Stromal cell of bone marrow (primary cell): Measurements from ENCODE around the gene CAMSAP1.

Experiments
- DNase-seq: peaks from one replicate; pipeline ENCODE4 v3.0.0-alpha.2; 2012; ENCODE audit warnings: low read depth

Gene CAMSAP1

DNA sequence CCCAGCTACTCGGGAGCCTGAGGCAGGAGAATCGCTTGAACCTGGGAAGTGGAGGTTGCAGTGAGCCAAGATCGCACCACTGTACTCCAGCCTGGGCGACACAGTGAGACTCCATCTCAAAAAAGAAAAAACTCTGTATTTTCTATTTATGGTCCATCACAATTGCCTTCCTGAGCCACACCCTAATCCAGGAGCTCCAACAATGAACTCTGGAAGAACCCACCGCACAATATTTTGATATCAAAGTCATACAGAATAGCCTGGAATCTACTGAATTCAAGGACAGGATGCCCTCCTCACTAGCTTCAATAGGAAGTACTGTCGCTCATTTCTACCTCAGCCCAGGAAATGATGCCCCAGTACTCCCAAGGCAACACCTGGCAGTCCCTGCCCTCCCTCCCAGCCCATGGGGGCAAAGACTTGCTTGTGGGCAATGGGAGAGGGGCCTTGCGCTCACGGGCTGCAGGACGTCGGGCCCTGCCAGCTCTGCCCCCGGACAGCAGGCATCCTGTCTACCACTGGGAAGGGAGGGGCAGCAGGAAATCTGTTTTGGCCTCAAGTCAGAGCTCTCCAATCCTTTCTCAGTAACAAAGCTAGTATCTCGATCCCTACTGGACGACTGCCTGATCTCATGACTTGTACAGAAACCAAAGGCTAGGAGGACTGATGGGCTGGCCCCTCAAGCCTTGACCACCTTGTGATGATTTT, 34.1 kb upstream of the CAMSAP1 start:
- DNase-seq = no peak

DNA sequence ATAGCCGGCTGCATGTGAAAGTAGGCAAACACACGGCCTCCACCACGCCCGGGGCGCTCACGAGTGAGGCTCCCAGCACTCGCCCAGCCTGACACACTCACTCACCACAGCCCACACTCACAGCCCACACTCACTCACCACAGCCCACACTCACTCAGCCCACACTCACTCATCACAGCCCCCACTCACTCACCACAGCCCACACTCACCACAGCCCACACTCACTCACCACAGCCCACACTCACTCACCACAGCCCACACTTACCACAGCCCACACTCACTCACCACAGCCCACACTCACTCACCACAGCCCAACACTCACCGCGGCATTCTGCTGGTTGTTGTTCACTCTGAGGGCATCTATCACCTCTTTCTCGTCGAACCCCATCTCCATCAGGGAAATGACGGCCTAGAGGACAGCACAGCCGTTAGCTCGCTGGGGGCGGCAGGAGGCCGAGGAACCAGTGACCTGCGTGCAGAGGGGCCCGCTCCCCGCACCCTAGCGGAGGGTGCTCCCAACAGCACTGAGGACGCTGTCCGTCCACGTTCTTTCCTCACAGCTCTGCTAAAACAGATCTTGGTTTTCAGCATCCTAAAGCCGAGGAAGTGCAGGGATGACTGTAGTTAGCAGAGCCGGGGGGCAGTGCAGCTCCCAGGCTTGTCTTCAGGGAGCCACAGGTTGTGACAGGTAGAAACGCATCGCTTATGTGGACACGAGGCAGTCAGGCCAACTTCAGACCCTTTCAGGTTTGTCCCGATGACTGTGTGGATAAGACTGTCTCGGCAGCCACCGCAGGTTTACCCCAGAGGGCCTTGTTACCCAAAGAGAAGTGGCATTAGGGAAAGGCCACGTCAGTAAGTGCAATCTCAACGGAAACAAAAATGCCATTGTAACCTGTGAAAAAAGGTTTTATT, 32.3 kb upstream of the CAMSAP1 start:
- no peak for DNase-seq

DNA sequence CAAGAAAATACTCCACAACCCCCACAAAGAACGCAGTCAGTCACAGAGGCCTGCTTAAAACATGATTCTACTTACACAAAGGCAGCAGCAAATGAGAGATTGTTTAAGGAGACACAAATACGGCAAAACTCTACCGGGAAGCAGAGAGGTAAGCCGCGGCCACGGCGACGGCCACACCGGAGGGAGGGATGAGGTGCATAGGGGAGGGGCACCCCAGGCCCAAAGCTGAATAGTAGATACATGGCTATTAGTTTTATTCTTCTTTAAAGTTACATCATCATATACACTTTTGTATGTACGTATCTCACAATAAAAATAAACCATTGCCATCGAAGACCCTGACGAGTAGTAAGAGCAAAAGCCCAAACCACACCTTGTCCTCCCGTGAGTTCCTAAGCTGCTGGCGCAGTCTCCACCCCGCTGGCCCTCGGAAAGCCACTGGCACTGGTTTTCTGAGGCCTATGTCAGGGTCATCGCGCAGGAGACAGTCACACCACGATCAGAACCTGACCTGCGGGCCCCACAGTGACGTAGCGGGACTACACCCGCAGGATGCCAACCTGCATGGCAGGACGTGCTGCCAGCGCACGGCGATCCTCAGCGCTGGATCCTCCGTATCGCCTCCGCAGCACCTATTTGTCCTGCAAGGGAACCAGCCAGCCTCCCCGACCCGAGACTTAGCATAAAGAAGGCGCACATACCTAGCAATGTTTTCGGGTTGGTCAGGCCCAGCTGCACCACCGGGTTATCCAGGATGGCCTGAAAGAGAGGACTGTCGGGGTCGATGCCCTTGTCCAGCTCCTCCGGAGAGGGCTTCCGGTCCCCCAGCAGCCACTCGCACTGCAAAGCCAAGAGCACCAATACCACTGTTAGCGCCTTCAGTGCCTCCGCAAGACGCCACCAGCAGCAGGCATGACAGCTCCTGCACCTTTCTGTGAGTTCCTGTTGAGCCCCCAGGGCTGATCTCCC, 30.5 kb upstream of the CAMSAP1 start:
- no peak for DNase-seq

DNA sequence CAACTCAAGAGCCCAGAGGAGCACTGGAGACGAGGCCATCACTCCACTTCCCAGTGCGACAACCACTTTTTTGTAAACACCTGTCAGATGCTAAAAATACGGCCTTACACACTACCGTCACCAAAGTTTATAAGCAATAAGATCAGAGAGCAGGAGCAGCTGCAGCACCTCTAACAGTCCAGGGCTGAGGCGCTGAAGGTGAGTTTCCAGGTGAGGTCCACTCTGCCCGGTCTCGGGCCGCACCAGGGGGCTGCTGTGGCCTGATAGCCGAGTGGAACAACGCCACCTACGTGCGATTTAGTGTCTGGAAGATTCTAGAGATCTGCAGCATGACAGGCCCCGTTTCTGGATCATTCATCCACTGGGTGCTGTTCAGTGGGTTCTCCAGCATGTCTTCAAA, 25.8 kb upstream of the CAMSAP1 start:
- no peak for DNase-seq

DNA sequence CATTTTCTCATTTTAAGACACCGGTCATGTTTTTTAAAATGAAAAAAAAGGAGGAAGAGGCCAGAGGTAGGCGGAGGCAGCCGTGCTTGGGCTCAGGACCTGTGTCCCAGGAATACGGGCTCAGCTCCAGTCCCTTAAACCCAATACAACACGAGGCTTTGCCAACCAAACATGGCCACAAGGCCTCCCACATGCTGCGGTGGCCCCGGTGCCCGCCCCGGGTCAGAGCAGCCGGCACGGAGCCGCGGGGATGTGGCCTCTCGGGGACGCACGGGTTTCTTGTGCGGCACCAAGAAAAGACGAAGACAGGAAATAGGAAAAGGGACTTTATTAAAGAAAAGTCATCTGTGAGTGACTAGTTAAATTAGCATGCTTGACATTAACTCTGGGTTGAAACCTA, 25.3 kb upstream of the CAMSAP1 start:
- DNase-seq = no peak

DNA sequence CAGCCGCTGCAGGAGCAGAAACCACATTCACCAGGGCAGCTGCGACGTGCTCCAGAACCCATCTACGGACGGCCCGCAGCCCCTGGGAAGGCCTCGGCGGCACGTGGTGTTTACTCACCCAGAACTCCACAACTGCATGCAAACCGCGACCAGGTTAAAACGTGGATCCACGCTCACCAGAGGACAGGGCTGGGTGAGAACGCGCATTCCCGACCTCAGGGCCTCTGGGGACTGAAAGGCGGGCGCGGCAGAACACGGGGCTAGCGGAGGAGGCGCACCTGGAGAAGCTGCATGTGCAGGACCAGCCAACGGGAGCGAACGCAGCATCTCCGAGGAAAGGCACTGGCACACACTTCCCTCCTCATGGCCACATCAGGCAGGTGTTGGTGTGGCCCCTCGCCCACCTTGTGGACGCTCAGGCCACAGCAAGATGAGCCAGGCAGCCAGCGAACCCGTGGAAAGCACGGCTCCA, 24.0 kb upstream of the CAMSAP1 start:
- DNase-seq = no peak

DNA sequence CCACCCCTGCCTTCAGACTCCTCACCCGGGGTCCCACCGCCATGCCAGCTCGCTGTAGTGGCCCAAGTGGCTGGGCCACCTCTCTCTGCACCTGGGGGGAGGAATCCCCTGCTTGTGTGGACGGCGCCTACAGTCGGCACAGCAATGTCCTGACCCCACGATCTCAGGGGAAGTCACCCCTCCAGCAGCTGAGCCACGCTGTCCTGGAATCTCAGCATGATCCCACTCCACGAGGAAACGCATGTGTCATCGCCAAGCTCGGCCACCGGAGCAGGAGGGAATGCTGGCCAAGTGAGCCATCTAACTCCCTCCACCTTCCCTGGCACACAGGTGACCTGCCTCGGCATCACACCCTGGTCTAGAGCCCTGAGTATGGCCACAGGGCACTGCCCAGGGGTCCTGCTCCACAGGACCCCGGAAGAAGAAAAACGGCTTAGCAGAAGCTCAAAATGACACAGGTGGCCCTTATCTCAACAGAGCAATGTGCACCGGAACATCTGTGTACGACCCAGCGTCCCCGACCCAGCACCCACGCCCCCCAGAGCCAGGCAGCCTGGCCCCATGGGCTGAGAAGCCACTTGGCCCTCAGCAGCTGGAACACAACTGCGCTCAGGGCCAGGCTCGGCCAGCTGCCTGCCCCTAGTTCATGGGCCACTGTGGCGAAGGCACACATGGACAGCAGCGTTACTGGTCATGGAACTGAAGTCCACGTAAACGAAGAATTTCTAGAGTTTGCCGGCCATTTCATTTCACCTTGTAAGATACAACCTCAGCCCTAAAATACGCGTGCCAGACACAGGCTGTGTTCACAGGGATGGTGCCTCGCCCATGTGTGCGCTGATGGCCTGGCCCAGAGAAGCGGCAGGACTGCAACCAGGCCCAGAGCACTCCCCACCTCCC, 23.4 kb upstream of the CAMSAP1 start:
- DNase-seq = no peak

DNA sequence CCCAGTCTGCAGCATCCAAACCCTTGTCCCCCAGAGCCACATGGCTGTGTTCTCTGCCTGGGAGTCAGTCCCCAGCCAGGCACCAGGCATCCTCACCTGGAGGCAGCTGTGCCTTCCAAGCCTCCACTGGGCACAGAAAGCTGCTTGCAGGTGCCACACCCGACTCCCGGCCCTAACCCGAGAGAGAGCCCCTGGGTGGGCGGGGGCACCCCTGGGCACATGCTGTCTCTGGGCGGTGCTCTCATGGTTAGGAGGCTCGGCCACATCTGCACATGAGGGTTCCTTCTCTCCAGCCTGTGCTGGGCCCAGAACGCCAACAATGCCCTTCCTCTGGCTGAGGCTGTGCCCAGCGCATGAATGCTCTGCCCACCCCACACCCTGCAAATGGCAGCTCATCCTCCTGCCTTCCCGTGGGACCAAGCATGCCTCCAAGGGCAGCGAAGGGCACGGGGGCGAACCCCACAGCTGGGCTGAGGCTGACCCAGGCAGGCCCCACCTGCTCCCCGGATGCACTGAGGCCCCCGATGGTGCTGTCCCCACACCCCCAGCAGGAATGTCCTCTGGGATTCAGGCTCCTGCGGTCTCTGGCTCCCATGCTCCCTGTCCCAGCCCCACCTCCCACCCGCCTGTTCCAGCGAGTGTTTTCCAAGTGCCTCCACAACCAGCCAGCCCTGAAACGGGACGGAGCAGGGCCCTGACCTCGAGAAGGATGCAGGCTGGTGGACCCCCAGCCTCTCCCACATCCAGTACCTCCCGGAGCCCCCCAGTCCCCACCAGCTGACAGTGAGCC, 22.5 kb upstream of the CAMSAP1 start:
- no peak for DNase-seq

DNA sequence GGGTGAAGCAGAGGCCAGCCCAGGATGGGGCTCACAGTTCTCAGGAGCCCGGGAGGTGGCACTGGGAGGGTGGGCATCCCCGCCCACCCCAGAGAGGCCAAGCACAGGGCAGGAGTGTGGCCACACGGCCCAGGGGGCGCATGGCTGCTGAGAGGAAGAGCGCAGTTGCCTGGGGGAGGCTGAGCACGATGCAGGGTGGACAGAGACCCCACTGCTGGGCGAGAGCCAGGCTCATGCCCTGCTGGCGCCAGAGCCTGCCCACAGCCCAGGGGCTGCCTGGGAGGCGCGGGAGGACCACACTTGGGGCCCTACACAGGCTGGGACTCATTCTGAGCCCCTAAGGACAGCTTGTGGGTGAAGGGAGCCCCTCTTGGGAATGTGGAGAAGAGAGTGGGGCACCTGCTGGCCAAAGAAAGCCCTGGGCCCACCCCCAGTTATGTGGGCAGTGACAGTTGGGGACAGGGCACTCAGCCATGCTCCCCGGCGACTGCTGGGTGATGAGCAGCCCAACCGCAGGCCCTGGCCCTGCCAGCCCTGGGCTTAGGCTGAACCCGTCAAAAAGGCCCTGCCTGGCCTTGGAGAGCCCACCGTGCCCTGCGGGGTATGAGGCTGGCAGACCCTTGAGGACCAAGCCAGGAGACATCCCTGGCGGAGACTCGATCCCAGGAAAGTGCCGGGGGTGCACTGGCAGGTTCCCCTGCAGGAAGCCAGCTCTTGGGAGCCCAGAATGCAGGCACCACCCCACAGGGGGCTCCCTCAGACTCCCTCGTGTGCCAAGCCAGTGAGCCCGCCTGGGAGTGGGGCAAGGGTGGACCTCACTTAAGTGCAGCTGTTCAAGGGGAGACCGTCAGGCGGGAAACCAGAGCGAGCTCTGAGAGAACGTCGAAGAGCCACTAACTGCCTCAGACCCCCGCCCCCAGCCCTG, 21.6 kb upstream of the CAMSAP1 start:
- no peak for DNase-seq

DNA sequence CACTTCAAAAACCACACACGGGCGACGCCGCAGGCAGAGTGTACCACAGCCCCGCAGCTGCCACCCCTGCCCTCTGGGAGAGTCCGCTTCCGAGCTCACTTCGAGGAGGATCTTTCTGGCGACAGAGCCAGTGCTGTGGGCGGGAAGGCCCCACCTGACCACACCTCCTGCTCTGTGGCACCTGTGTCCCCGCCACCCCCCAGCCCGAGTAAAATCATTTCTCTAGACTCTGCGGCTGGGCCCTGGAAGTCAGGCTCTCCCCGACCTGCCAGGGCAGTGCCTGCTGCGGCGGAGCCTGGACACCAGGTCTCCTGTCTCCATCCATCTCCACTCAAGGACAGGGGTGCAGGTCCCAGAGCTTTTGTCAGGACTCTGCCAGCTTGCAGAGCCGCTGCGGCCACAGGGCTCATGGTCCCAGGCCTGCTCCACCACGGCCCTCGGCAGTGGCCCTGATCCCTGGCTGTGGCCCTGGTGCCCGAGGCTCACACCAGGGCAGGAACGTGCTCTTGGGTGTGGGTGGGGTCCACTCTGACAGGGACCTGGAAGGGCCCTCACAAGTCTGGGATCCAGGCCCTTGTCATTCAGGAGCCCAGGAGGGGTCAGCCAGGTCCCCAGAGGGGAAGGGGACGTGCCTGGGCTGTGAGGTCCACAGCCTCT, 20.9 kb upstream of the CAMSAP1 start:
- no peak for DNase-seq

DNA sequence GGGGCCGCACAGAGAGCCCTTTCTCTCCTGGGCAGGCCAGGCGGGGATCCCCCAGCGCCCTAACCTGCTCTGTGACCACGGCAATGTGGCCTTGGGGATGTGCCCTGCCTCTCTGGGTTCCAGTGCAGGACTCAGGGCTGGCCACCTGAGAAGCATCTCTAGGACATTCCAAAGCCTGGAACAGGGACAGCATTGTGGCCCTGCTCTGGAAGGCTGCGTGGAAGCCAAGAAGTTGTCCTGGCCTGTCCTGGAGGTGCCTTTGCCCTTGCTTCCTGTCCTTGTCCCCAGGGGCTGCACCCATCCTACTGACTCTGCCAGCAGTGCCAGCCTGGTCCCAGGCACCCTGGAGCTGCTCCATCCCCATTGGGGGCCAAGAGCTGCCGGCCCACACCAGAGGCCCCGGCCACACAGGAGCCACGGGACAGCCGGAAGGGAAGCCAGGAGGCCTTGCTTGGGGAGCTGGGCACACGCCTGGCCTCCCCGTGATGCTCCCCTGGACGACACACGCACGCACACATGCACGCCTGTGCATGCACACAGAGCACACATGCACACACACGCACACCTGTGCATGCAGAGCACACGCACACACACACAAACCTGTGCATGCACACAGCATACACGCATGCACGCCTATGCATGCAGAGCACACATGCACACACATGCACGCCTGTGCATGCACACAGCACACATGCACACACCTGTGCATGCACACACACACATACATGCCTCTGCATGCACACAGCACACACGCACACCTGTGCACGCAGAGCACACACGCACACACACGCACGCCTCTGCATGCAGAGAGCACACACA, 20.1 kb upstream of the CAMSAP1 start:
- no peak for DNase-seq

DNA sequence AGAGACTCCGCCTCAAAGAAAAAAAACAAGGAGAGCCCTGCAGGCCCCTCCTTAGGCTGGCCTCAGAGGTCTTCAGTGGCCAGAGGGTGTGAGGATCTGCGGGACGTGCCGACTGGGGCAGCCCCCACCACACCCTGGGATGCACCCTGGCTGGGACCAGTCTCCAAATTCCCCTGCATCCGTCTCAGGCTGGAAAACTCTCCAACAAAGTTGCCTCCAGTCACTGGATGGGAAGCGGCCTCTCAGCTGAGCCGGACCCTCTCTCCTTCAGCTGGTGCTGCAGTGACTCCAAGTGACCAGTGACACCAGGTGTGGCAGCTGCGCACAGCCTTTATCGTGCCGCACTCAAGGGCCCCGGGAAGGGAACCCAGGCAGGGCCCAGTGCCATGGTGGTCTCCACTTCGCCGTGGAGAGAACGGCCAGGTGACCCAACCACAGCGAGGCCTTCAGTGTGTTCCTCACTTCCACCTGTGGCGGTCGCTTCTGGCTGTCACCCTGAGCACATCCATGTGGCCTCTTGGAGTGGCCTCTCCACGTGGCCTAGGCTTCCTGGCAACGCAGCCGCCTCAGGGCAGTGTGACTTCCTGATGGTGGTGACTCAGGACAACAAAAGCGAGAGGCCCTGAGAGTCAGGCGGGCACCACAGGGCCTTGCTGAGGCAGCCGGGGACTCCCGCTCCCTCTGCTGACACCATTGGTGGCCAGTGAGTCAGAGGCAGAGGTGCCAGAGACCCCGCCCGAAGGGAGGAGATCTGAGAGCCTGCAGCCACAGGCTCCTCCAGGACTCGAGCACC, 19.3 kb upstream of the CAMSAP1 start:
- peak; percentile 49 for DNase-seq

DNA sequence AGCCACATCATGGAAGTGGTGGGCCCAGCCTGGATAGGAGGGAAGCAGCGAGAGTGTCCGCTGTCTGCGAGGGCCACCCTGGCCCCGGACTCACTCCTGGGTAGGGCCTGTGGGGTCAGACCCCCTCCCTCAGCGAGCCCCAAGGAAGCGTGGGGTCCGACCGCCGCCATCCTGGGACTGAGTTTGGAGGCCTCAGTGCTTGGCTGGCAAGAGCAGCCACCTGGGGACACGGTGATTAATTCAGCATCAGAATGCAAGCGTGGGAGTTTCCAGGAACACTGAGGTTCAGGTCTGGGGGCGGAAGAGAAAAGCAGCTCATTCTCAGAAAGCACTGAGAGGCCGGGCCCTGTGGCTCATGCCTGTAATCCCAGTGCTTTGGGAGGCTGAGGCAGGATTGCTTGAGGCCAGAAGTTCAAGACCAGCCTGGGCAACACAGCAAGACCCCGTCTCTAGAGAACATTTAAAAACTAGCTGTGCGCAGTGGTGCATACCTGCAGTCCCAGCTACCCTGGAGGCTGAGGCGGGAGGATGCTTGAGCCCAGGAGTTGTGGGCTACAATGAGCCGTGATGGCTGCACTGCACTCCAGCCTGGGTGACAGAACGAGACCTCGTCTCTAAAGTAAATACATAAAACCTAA, 18.3 kb upstream of the CAMSAP1 start:
- no peak for DNase-seq

DNA sequence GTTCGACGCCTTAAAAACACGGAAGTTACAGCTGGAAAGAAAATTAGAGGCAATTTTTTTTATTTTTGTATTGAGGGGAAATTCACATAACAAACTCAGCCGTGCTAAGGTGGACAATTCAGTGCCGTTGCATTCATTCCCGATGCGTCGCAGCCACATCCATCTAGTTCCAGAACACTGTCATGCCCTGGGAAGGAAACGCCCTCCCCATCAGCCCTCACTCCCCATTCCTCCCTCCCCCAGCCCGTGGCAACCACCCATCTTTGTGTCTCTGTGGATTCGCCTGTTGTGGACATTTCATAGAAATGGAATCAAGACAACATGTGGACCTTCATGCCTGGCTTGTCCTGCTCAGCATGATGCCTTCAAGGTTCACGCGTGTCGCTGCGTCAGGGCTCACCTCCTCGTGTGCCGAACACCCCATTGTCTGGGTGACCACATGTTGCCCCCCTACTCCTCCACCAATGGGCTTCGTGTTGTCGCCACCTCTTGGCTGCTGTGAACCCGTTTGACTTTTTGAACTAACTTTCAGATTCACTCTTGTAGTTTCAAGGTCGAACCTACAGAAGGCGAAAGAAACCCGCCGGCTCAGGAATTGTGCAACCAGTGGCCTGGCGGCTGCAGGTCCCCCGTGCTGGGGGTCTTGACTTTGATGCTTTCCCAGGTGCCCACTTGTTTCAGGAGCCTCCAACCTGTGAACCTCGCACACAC, 17.4 kb upstream of the CAMSAP1 start:
- DNase-seq = no peak

DNA sequence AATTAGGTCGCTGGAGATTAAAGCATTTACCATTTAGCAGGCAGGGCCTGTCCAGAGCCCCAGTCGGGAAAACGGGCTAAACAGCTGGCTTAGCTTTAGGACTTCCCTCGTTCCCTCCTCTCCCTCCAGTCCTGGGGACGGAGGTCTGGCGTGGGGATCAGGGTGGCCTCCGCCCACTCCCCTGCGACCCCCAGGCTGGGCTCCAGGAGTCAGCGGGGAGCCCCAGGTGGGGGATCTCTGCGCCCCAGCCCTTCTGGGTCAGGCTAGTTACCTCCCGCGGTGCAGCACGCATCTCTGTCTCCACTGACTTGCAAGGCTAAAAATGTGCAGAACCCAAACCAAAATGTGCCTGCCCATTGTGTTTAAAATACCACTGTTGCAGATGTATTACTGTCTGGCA, 16.2 kb upstream of the CAMSAP1 start:
- no peak for DNase-seq
